Right forelimb (tissue), 1 donor: Measurements from ENCODE around the gene KDM2A.

Source experiments
- DNase-seq: peaks from one replicate; pipeline ENCODE4 v3.0.0-alpha.2; 2018

The KDM2A gene

GRCh38 chr11:67239783-67240575 lies 120.9 kb downstream of the KDM2A start:
- DNase-seq, result peak; percentile 97

- peak; percentile 62 for DNase-seq
These were observed 121.7 kb downstream of the KDM2A start for GRCh38 chr11:67240576-67241389.

GRCh38 chr11:67242548-67242947 lies 123.5 kb downstream of the KDM2A start:
- no peak for DNase-seq

GRCh38 chr11:67243051-67243450 lies 124.0 kb downstream of the KDM2A start:
- DNase-seq, result no peak

- no peak for DNase-seq
These were observed 126.0 kb downstream of the KDM2A start for GRCh38 chr11:67245046-67245445.

- DNase-seq, result no peak
These were observed 129.0 kb downstream of the KDM2A start for GRCh38 chr11:67247946-67248550.

- DNase-seq, result no peak
These were observed 129.6 kb downstream of the KDM2A start for GRCh38 chr11:67248653-67249052.

GRCh38 chr11:67250059-67251043 lies 131.3 kb downstream of the KDM2A start:
- no peak for DNase-seq

- DNase-seq, result no peak
These were observed 132.8 kb downstream of the KDM2A start for GRCh38 chr11:67251841-67252240.

- peak; percentile 51 for DNase-seq
These were observed 133.8 kb downstream of the KDM2A start for GRCh38 chr11:67252831-67253239.

- no peak for DNase-seq
These were observed 135.0 kb downstream of the KDM2A start for GRCh38 chr11:67253872-67254624.

GRCh38 chr11:67254798-67255197 lies 135.7 kb downstream of the KDM2A start:
- peak; percentile 31 for DNase-seq

- DNase-seq, result no peak
These were observed 136.3 kb downstream of the KDM2A start for GRCh38 chr11:67255353-67255752.

- peak; percentile 26 for DNase-seq
These were observed 136.8 kb downstream of the KDM2A start for GRCh38 chr11:67255864-67256263.

- peak; percentile 35 for DNase-seq
These were observed 137.5 kb downstream of the KDM2A start for GRCh38 chr11:67256477-67257135.

GRCh38 chr11:67260406-67260805 lies 141.3 kb downstream of the KDM2A start:
- DNase-seq, result peak; percentile 33

GRCh38 chr11:67260885-67261639 lies 142.0 kb downstream of the KDM2A start:
- peak; percentile 76 for DNase-seq

- no peak for DNase-seq
These were observed 142.5 kb downstream of the KDM2A start for GRCh38 chr11:67261640-67261945.

- no peak for DNase-seq
These were observed 143.1 kb downstream of the KDM2A start for GRCh38 chr11:67261946-67262681.
